ENCODE measurements around the gene ORC3.
"Not testable (repeated sequence)": the region's sequence is repeated elsewhere in the genome, so short reads cannot be mapped to it uniquely, and the experiment has no call there.

ORC3 gene

GRCh38 chr6:87663434-87663833 is 73.5 kb downstream of the ORC3 start:
- DNase-seq: no peak

- no peak for DNase-seq
Observed at GRCh38 chr6:87664921-87665485, 75.1 kb downstream of the ORC3 start.

- no peak for DNase-seq
Observed at GRCh38 chr6:87667032-87667431, 77.1 kb downstream of the ORC3 start.

DNA sequence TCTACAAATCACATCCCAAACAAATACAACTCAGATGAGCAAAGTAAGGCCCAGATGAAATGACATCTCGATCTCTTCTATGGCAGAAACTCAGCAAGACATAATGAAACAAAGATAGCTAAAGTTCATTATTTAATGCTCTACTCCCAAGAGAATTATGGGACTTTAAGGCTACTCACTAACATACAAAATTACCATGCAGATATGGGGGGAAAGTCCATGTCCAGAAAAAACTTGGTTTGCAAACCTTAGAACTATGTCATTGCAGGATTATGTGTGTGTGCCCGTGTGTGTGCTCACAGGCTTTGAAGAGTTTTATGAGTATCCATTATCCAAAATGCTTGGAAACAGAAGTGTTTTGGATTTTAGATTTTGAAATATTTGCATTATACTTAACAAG is 78.1 kb downstream of the ORC3 start:
- DNase-seq: no peak

- DNase-seq: no peak
Observed at GRCh38 chr6:87669051-87669450, 79.1 kb downstream of the ORC3 start.

GRCh38 chr6:87670707-87671106 is 80.8 kb downstream of the ORC3 start:
- no peak for DNase-seq

- no peak for DNase-seq
Observed at GRCh38 chr6:87671555-87672029, 81.7 kb downstream of the ORC3 start.

DNA sequence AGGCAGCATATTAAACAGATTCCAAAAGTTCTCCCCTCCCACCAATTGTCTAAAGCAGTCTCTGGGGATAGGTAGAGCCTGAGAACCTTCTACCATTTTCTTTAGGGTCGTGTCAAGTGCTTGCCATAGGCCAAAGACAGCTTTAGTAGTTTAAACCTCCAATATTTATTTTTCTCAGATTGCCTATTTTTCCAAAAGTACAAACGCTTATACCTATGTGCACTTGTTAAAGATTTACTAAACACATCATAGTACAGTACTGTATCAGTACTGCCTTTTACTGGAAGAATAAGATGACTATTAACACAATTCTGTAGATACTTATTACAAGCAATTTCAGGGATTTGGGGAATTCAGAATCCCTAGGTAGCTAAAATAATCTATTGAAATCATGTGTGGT is 82.7 kb downstream of the ORC3 start:
- DNase-seq: no peak

DNA sequence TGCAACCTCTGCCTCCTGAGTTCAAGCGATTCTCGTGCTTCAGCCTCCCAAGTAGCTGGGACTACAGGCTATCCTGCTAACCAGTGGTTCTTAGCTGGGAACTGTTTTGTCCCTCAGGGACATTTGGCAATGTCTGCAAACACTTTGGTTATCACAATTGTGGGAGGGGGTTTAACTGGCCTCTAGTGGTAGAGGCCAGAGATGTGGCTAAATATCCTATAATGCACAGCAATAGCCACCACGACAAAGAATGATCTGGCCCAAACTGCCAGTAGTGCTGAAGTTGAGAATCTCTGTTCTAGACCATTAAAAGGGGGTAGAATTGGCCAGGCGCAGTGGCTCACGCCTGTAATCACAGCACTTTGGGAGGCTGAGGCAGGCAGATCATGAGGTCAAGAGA is 83.3 kb downstream of the ORC3 start:
- DNase-seq: no peak

- DNase-seq: no peak
Observed at GRCh38 chr6:87674290-87674689, 84.4 kb downstream of the ORC3 start.

- DNase-seq: no peak
Observed at GRCh38 chr6:87675004-87675681, 85.2 kb downstream of the ORC3 start.

DNA sequence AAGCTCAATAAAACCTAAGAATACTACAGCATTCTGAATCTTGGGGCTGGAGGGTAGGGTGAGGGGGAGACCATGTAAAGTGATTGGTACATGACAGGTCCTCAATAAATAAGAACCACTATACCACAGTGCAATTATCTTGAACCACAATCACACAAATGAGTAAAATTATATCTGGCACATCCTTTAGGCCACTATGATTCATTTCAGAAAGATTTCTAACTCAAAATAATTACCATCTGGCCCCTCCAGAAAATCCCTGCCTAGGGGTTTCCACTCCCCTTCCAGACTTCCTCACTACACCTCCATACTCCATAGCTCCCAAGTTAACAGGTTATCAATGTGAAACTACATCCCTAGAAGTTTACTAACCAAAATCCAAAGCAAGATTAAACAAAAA is 92.4 kb downstream of the ORC3 start:
- DNase-seq: no peak

GRCh38 chr6:87683890-87684289 is 94.0 kb downstream of the ORC3 start:
- DNase-seq: no peak

- no peak for DNase-seq
Observed at GRCh38 chr6:87684895-87685654, 95.1 kb downstream of the ORC3 start.

GRCh38 chr6:87686636-87687205 is 96.8 kb downstream of the ORC3 start:
- not testable (repeated sequence) for DNase-seq

DNA sequence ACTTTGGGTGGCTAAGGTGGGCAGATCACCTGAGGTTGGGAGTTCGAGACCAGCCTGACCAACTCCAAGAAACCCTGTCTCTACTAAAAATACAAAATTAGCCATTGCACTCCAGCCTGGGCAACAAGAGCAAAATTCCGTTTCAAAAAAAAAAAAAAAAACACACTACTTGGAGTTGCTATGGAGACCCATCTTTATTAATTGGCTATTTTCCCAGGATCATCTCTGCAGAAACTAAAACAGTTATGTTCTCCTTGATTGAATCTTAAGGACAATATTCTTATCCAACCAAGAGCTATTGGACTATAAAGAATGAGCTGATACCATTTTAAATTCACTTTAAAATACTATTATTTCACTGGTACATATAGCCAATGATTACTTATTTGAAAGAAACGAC is 97.4 kb downstream of the ORC3 start:
- DNase-seq: no peak

DNA sequence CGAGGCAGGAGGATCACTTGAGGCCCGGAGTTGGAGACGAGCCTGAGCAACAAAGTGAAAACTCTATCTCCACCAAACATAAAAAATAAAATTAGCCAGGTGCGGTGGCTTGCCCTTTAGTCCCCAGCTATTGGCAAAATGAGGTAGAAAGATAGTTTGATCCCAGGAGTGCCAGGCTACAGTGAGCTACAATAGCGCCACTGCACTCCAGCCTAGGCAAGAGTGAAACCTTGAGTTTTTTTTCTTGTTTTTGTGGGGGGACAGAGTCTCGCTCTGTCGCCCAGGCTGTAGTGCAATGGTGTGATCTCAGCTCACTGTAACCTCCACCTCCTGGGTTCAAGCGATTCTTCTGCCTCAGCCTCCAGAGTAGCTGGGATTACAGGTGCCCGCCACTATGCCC is 98.0 kb downstream of the ORC3 start:
- not testable (repeated sequence) for DNase-seq

DNA sequence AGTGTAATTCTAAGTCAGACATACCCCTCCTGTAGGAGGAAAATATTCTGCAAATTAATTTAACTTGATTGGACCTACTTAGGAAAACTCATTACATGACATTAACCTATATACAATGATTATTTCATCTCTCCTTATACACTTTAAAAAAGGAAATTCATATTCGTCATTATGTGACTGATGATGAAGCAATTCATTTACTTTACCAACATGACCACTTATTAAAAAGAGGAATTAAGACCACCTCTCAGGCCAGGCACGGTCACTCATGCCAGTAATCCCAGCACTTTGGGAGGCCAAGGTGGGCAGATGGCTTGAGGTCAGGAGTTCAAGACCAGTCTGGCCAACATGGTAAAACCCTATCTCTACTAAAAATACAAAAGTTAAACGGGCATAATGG is 100.5 kb downstream of the ORC3 start:
- no peak for DNase-seq

GRCh38 chr6:87692086-87692485 is 102.2 kb downstream of the ORC3 start:
- no peak for DNase-seq

- DNase-seq: not testable (repeated sequence)
Observed at GRCh38 chr6:87696817-87697216, 106.9 kb downstream of the ORC3 start.

GRCh38 chr6:87697581-87698546 is 107.9 kb downstream of the ORC3 start:
- DNase-seq: no peak

GRCh38 chr6:87698547-87699006 is 108.6 kb downstream of the ORC3 start:
- no peak for DNase-seq

All from CD4-positive, alpha-beta T cell treated with Interleukin-12 subunit alpha and Interleukin-12 subunit beta, for 1 hour (primary cell).